ENCODE measurements around the gene MYLIP. TPM values are rescaled to one million over a fixed set of nuclear protein-coding genes. Genes with fewer than 3 reads are reported as not detected.

Gene MYLIP
- total RNA-seq, 1 experiment from 2014 or later, result 50.0 TPM

DNA sequence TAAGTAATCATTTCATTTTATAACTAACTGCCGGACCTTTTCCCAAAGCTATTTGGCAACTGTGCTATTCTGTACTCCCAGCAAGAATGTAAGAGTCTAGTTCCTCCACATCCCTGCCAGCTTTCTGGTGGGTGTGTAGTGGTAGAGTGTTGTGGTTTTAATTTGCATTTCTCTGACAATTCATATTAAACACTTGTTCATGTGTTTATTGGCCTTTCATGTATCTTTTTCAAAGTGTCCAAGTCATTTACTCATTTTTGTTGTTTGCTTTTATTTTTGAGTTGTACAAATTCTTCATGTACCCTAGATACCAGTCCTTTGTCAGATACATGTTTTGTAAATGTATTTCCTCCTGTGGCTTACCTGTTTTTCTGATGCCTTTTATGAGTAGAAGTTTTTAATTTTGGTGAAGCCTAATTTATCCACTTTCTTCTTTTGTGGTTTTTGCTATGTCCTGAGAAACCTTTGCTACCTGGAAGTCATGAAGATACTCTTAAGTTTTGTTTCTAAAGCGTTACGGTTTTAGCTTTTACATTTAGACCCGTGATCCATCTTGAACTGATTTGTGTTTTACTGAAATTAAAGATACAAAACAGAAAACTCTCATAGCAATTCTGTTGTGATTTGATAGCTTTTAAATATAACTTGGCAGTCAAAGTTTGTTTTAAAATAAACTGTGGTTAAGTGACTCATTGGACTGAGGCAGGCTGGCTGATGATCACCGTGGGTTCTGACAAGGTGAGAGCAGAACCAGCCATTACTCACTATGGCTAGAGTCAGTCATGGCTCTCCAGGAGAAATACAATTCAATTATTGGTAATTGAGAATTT lies 8.0 kb downstream of the MYLIP start:
- H3K36me3 Mint-ChIP-seq, result peaks cover 65% of the 10 kb centered on the region
- ATAC-seq, result no peak
- no peak overlapping the region; the same call in 1 of the 2 replicates for H3K27ac Mint-ChIP-seq
- ChIA-PET CTCF (interaction anchor here (1.0 to 1.4 kb wide), 2 partner anchors 8 to 445 kb away, joined by 3 to 4 read pairs; partner anchors contain the start of gene MYLIP), POLR2A (interaction anchor here (0.6 kb wide), 1 partner anchor 12 kb away, joined by 3 read pairs; no protein-coding TSS in a partner anchor)
- DNase-seq (ENCODE audit: low spot score), result no peak
- TF ChIP-seq, protein P1, sequence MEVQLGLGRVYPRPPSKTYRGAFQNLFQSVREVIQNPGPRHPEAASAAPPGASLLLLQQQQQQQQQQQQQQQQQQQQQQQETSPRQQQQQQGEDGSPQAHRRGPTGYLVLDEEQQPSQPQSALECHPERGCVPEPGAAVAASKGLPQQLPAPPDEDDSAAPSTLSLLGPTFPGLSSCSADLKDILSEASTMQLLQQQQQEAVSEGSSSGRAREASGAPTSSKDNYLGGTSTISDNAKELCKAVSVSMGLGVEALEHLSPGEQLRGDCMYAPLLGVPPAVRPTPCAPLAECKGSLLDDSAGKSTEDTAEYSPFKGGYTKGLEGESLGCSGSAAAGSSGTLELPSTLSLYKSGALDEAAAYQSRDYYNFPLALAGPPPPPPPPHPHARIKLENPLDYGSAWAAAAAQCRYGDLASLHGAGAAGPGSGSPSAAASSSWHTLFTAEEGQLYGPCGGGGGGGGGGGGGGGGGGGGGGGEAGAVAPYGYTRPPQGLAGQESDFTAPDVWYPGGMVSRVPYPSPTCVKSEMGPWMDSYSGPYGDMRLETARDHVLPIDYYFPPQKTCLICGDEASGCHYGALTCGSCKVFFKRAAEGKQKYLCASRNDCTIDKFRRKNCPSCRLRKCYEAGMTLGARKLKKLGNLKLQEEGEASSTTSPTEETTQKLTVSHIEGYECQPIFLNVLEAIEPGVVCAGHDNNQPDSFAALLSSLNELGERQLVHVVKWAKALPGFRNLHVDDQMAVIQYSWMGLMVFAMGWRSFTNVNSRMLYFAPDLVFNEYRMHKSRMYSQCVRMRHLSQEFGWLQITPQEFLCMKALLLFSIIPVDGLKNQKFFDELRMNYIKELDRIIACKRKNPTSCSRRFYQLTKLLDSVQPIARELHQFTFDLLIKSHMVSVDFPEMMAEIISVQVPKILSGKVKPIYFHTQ (CRISPR knock-in tag; IDR thresholded peaks at IDR 0.05), result no peak
- TF ChIP-seq, protein P2, sequence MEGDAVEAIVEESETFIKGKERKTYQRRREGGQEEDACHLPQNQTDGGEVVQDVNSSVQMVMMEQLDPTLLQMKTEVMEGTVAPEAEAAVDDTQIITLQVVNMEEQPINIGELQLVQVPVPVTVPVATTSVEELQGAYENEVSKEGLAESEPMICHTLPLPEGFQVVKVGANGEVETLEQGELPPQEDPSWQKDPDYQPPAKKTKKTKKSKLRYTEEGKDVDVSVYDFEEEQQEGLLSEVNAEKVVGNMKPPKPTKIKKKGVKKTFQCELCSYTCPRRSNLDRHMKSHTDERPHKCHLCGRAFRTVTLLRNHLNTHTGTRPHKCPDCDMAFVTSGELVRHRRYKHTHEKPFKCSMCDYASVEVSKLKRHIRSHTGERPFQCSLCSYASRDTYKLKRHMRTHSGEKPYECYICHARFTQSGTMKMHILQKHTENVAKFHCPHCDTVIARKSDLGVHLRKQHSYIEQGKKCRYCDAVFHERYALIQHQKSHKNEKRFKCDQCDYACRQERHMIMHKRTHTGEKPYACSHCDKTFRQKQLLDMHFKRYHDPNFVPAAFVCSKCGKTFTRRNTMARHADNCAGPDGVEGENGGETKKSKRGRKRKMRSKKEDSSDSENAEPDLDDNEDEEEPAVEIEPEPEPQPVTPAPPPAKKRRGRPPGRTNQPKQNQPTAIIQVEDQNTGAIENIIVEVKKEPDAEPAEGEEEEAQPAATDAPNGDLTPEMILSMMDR (IDR thresholded peaks at IDR 0.05), result no peak
- TF ChIP-seq NR1H2 (CRISPR knock-in tag; IDR thresholded peaks at IDR 0.05), result no peak
- TF ChIP-seq, protein P3, sequence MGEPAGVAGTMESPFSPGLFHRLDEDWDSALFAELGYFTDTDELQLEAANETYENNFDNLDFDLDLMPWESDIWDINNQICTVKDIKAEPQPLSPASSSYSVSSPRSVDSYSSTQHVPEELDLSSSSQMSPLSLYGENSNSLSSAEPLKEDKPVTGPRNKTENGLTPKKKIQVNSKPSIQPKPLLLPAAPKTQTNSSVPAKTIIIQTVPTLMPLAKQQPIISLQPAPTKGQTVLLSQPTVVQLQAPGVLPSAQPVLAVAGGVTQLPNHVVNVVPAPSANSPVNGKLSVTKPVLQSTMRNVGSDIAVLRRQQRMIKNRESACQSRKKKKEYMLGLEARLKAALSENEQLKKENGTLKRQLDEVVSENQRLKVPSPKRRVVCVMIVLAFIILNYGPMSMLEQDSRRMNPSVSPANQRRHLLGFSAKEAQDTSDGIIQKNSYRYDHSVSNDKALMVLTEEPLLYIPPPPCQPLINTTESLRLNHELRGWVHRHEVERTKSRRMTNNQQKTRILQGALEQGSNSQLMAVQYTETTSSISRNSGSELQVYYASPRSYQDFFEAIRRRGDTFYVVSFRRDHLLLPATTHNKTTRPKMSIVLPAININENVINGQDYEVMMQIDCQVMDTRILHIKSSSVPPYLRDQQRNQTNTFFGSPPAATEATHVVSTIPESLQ (CRISPR knock-in tag; IDR thresholded peaks at IDR 0.05), result no peak
- no peak for TF ChIP-seq ESRRA (CRISPR knock-in tag; IDR thresholded peaks at IDR 0.05; ENCODE audit: borderline replicate concordance)
- no peak for TF ChIP-seq ZNF263 (CRISPR knock-in tag; IDR thresholded peaks at IDR 0.05; ENCODE audit: low read depth)
- TF ChIP-seq, protein P4, sequence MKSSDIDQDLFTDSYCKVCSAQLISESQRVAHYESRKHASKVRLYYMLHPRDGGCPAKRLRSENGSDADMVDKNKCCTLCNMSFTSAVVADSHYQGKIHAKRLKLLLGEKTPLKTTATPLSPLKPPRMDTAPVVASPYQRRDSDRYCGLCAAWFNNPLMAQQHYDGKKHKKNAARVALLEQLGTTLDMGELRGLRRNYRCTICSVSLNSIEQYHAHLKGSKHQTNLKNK (CRISPR knock-in tag; IDR thresholded peaks at IDR 0.05), result no peak
- TF ChIP-seq, protein P5, sequence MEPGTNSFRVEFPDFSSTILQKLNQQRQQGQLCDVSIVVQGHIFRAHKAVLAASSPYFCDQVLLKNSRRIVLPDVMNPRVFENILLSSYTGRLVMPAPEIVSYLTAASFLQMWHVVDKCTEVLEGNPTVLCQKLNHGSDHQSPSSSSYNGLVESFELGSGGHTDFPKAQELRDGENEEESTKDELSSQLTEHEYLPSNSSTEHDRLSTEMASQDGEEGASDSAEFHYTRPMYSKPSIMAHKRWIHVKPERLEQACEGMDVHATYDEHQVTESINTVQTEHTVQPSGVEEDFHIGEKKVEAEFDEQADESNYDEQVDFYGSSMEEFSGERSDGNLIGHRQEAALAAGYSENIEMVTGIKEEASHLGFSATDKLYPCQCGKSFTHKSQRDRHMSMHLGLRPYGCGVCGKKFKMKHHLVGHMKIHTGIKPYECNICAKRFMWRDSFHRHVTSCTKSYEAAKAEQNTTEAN (CRISPR knock-in tag; IDR thresholded peaks at IDR 0.05), result no peak
- no peak for TF ChIP-seq CREB1 (CRISPR knock-in tag; IDR thresholded peaks at IDR 0.05)
- H3K4me3 Mint-ChIP-seq, result peak overlapping the region; percentile 24
- H3K4me1 Mint-ChIP-seq, result peaks cover 81% of the 10 kb centered on the region
- H3K27me3 Mint-ChIP-seq (ENCODE audit: low read depth), result no peaks in the 10 kb centered on the region
- peaks cover 4% of the 10 kb centered on the region for H3K9me3 Mint-ChIP-seq

DNA sequence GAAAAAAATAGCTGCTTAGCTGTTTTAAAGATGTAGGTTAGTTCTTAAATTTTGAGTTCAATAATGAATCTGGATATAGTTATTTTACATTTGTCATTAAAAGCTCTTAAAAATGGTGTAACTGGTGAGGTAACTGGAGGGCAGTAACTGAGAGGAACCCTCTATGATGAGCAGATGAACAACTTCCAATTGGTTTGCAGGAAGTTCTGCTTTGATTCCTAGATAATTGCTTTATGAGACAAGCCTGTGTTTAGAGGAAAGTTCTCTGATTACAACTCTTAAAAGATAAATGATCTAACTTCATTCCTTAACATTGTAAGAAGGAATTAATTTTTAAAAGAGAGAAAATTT lies 8.5 kb downstream of the MYLIP start:
- H3K9me3 Mint-ChIP-seq, result peaks cover 6% of the 10 kb centered on the region
- peaks cover 65% of the 10 kb centered on the region for H3K36me3 Mint-ChIP-seq
- DNase-seq (ENCODE audit: low spot score), result no peak
- no peak for ATAC-seq
- ChIA-PET CTCF (interaction anchor here (1.0 to 1.4 kb wide), 2 partner anchors 9 to 446 kb away, joined by 3 to 4 read pairs; partner anchors contain the start of gene MYLIP), POLR2A (no interaction called here)
- H3K27me3 Mint-ChIP-seq (ENCODE audit: low read depth), result no peaks in the 10 kb centered on the region
- H3K4me1 Mint-ChIP-seq, result peaks cover 76% of the 10 kb centered on the region
- H3K27ac Mint-ChIP-seq, result no peak overlapping the region; the same call in 1 of the 2 replicates
- no peak overlapping the region for H3K4me3 Mint-ChIP-seq
- TF ChIP-seq, protein P6, sequence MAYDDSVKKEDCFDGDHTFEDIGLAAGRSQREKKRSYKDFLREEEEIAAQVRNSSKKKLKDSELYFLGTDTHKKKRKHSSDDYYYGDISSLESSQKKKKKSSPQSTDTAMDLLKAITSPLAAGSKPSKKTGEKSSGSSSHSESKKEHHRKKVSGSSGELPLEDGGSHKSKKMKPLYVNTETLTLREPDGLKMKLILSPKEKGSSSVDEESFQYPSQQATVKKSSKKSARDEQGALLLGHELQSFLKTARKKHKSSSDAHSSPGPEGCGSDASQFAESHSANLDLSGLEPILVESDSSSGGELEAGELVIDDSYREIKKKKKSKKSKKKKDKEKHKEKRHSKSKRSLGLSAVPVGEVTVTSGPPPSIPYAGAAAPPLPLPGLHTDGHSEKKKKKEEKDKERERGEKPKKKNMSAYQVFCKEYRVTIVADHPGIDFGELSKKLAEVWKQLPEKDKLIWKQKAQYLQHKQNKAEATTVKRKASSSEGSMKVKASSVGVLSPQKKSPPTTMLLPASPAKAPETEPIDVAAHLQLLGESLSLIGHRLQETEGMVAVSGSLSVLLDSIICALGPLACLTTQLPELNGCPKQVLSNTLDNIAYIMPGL (CRISPR knock-in tag; IDR thresholded peaks at IDR 0.05), result no peak
- TF ChIP-seq, protein P7, sequence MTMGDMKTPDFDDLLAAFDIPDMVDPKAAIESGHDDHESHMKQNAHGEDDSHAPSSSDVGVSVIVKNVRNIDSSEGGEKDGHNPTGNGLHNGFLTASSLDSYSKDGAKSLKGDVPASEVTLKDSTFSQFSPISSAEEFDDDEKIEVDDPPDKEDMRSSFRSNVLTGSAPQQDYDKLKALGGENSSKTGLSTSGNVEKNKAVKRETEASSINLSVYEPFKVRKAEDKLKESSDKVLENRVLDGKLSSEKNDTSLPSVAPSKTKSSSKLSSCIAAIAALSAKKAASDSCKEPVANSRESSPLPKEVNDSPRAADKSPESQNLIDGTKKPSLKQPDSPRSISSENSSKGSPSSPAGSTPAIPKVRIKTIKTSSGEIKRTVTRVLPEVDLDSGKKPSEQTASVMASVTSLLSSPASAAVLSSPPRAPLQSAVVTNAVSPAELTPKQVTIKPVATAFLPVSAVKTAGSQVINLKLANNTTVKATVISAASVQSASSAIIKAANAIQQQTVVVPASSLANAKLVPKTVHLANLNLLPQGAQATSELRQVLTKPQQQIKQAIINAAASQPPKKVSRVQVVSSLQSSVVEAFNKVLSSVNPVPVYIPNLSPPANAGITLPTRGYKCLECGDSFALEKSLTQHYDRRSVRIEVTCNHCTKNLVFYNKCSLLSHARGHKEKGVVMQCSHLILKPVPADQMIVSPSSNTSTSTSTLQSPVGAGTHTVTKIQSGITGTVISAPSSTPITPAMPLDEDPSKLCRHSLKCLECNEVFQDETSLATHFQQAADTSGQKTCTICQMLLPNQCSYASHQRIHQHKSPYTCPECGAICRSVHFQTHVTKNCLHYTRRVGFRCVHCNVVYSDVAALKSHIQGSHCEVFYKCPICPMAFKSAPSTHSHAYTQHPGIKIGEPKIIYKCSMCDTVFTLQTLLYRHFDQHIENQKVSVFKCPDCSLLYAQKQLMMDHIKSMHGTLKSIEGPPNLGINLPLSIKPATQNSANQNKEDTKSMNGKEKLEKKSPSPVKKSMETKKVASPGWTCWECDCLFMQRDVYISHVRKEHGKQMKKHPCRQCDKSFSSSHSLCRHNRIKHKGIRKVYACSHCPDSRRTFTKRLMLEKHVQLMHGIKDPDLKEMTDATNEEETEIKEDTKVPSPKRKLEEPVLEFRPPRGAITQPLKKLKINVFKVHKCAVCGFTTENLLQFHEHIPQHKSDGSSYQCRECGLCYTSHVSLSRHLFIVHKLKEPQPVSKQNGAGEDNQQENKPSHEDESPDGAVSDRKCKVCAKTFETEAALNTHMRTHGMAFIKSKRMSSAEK (CRISPR knock-in tag; IDR thresholded peaks at IDR 0.05; ENCODE audit: borderline replicate concordance), result no peak
- TF ChIP-seq, protein P8, sequence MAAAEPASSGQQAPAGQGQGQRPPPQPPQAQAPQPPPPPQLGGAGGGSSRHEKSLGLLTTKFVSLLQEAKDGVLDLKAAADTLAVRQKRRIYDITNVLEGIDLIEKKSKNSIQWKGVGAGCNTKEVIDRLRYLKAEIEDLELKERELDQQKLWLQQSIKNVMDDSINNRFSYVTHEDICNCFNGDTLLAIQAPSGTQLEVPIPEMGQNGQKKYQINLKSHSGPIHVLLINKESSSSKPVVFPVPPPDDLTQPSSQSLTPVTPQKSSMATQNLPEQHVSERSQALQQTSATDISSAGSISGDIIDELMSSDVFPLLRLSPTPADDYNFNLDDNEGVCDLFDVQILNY (CRISPR knock-in tag; IDR thresholded peaks at IDR 0.05), result no peak
- TF ChIP-seq, protein P9, sequence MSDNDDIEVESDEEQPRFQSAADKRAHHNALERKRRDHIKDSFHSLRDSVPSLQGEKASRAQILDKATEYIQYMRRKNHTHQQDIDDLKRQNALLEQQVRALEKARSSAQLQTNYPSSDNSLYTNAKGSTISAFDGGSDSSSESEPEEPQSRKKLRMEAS (CRISPR knock-in tag; IDR thresholded peaks at IDR 0.05), result no peak
- TF ChIP-seq, protein P10, sequence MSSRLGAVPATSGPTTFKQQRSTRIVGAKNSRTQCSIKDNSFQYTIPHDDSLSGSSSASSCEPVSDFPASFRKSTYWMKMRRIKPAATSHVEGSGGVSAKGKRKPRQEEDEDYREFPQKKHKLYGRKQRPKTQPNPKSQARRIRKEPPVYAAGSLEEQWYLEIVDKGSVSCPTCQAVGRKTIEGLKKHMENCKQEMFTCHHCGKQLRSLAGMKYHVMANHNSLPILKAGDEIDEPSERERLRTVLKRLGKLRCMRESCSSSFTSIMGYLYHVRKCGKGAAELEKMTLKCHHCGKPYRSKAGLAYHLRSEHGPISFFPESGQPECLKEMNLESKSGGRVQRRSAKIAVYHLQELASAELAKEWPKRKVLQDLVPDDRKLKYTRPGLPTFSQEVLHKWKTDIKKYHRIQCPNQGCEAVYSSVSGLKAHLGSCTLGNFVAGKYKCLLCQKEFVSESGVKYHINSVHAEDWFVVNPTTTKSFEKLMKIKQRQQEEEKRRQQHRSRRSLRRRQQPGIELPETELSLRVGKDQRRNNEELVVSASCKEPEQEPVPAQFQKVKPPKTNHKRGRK (CRISPR knock-in tag; IDR thresholded peaks at IDR 0.05; ENCODE audit: borderline replicate concordance), result no peak
